Activated naive CD8-positive, alpha-beta T cell treated with anti-CD3 and anti-CD28 coated beads, Interleukin-2, amount 10 ng/mL, durations not matched to agents 7 days and 5 days (primary cell): Measurements from ENCODE around the gene C5orf52. TPM values are rescaled to one million over a fixed set of nuclear protein-coding genes. Genes with fewer than 3 reads are reported as not detected.
"Not testable (repeated sequence)": the region's sequence is repeated elsewhere in the genome, so short reads cannot be mapped to it uniquely, and the experiment has no call there.

Experiments used
- ATAC-seq: fragments of 150-1000 bp; cut with Tn5 transposase; one replicate; pipeline ENCODE4 v1.10.0; 2021; ENCODE audit warnings: low read depth, moderate library complexity
- POLR2A ChIA-PET: fragments of 350-600 bp; sonication (Branson Sonifier 250); formaldehyde crosslinking; loops from one replicate; lab custom pipeline; 2021; ENCODE audit warnings: antibody characterized with exemption; lab: Charles Lee
- DNase-seq: peaks from one replicate; pipeline ENCODE4 v3.0.0; 2021
- H3K27ac Mint-ChIP-seq: one replicate; pipeline ENCODE4 v1.8.0; 2022; ENCODE audit warnings: mild to moderate bottlenecking, mixed read lengths
- H3K27me3 Mint-ChIP-seq: one replicate; pipeline ENCODE4 v1.8.0; 2022; ENCODE audit warnings: mild to moderate bottlenecking, moderate library complexity, mixed read lengths
- H3K36me3 Mint-ChIP-seq: one replicate; pipeline ENCODE4 v1.8.0; 2021; ENCODE audit warnings: mild to moderate bottlenecking, mixed read lengths
- H3K4me1 Mint-ChIP-seq: one replicate; pipeline ENCODE4 v1.8.0; 2021; ENCODE audit warnings: mixed read lengths
- H3K4me3 Mint-ChIP-seq: one replicate; pipeline ENCODE4 v1.8.0; 2022; ENCODE audit warnings: mild to moderate bottlenecking, moderate library complexity, mixed read lengths
- H3K9me3 Mint-ChIP-seq: one replicate; pipeline ENCODE4 v1.8.0; 2021; ENCODE audit warnings: mixed read lengths
- total RNA-seq, 2 experiments: library from RNA; stranded (reverse); gene quantifications; one replicate each; pipeline ENCODE4 v1.2.3, GENCODE V29; 2021

Gene C5orf52
- total RNA-seq, 2 experiments from 2014 or later, result not detected

DNA sequence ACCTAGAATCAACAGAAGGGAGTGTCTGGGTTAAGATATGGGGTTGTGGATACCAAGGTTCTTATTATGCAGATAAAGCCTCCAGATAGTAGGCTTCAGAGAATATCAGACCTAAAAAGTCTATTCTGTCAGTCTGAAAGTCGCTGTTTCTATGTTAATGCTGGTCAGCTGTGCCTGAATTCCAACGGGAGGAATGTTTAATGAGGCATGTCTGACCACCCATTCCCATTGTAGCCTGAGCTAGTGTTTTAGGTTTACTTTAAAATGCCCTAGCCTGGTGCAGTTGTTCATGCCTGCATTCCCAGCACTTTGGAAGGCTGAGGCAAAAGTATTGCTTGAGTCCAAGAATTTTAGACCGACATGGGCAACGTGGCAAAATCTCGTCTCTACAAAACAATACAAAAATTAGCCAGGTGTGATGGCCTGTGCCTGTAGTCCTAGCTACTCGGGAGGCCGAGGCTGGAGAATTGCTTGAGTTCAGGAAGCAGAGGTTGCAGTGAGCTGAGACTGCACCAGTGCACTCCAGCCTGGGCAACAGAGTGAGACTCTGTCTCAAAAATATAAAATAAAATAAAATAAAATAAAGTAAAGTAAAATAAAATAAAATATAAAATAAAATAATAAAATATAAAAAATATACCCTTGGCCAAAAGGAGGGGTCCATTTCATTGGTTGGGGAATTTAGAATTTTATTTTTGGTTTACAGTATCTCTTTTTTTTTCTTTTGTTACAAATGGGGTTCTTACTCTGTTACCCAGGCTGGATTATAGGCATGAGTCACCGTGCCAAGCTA lies 11.3 kb upstream of the C5orf52 start:
- H3K4me3 Mint-ChIP-seq, result no peak overlapping the region
- H3K9me3 Mint-ChIP-seq, result peaks cover 27% of the 10 kb centered on the region
- no peak overlapping the region for H3K27ac Mint-ChIP-seq
- ATAC-seq (no peak), DNase-seq (no peak)
- peaks cover 9% of the 10 kb centered on the region for H3K36me3 Mint-ChIP-seq
- no peaks in the 10 kb centered on the region for H3K4me1 Mint-ChIP-seq
- H3K27me3 Mint-ChIP-seq, result peaks cover 6% of the 10 kb centered on the region
- POLR2A ChIA-PET, result no interaction called here

DNA sequence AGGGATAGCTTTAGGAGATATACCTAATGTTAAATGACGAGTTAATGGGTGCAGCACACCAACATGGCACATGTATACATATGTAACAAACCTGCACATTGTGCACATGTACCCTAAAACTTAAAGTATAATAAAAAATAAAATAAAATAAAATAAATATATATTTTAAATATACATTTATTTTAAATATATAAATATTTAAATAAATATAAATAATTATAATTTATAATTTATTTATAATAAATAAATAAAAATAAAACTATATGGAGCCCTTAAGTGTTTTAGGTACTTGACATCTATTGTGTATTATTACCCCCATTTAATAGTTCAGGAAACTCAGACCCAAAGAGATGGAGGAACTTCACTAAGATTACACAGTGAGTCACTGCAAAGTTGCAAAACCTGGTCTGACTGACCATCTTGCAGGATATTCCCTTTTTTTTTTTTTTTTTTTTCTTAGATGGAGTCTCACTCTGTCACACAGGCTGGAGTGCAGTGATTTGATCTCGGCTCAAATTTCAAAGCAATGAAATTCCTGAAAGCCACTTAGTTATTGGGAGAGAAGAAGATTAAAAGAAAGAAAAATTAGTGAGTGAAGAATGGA lies 5.8 kb upstream of the C5orf52 start:
- H3K27ac Mint-ChIP-seq, result no peak overlapping the region
- no peak overlapping the region for H3K4me3 Mint-ChIP-seq
- peaks cover 13% of the 10 kb centered on the region for H3K9me3 Mint-ChIP-seq
- peaks cover 32% of the 10 kb centered on the region for H3K27me3 Mint-ChIP-seq
- H3K4me1 Mint-ChIP-seq, result peaks cover 10% of the 10 kb centered on the region
- no peak for DNase-seq
- ATAC-seq, result no peak
- H3K36me3 Mint-ChIP-seq, result no peaks in the 10 kb centered on the region
- POLR2A ChIA-PET, result no interaction called here

DNA sequence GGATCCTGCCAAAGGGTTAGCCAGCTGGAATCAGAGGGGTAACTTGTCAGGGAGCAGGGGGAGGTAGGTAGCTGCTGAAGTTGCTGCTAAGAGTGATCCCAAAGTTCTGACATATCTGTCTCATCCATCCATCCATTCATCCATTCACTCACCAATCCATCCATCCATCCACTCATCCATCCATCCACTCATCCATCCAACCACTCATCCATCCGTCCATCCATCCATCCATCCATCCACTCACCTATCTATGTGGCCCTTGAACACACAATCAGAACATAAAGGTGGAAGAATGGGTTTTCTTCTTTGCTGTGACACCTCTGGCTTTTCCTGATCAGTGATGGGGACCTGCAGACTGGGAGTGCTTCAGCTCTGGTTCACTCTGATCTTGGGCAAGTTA lies 3.0 kb upstream of the C5orf52 start:
- Mint-ChIP-seq H3K27ac (no peak overlapping the region), H3K4me3 (no peak overlapping the region), H3K36me3 (peaks cover 4% of the 10 kb centered on the region), H3K4me1 (peaks cover 21% of the 10 kb centered on the region), H3K27me3 (peaks cover 56% of the 10 kb centered on the region), H3K9me3 (peaks cover 9% of the 10 kb centered on the region)
- ATAC-seq, result no peak
- no peak for DNase-seq
- POLR2A ChIA-PET, result interaction anchor here (0.6 kb wide), 1 partner anchor 282 kb away, joined by 3 read pairs; no protein-coding TSS in a partner anchor

DNA sequence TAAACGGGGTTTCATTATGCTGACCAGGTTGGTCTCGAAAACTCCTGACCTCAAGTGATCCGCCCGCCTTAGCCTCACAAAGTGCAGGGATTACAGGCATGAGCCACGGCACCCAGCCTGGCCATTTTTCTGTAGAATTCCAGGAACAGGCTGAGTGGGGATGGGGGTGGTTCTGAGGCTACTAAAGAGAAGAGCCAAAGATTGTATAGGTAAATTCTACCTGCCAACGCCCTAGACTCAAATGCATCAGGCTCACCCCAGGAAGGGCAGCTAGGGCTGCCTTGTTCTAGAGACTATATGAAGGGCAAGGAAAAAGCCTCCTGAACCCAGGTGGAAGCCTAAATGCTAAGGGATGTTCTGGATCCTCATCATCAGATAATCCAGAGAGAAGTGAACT lies 1.6 kb upstream of the C5orf52 start:
- DNase-seq, result no peak
- Mint-ChIP-seq H3K9me3 (peaks cover 3% of the 10 kb centered on the region), H3K4me1 (peaks cover 21% of the 10 kb centered on the region), H3K27ac (no peak overlapping the region), H3K36me3 (peaks cover 4% of the 10 kb centered on the region), H3K27me3 (peaks cover 63% of the 10 kb centered on the region), H3K4me3 (peak overlapping the region; percentile 87)
- no peak for ATAC-seq
- POLR2A ChIA-PET, result no interaction called here

DNA sequence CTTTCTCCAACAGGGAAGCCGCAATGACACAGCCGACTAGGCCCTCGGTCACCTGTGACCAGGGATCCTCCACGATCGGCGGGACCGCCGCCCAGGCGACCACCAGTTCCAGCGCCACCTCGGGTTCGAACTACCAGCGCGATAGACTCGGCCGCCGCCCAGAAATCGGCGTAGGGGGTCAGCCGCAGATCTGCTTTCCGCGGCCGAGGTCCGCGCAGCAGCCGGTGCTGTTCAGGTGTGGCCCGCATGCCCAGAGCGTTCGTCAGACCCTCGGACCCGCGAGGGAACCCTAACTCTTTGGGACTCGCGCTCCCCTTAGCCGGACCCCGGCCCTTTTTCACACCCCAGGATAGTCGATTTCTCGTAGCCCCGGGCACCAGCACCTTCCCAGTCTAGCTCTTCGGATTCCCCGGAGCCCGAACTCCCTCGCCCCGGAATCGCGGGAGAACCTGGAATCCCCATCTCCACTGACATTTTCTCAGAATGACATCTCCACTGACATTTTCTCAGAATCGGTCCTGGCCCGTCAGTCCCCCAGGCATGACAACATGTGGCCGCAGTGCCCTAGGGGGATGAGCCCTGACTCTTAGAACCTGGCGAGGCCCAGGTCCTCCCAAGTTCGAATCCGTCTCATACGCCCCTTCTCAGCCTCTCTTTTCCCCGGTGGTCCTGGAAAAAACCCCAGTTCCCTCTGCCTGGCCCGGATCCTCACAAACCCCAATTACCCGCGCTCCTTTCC lies 428 bp downstream of the C5orf52 start:
- ATAC-seq (no peak), DNase-seq (no peak)
- Mint-ChIP-seq H3K27ac (no peak overlapping the region), H3K27me3 (peaks cover 55% of the 10 kb centered on the region), H3K36me3 (peaks cover 4% of the 10 kb centered on the region), H3K9me3 (no peaks in the 10 kb centered on the region), H3K4me3 (peak overlapping the region; percentile 87), H3K4me1 (peaks cover 21% of the 10 kb centered on the region)
- POLR2A ChIA-PET, result no interaction called here

GRCh38 chr5:157672976-157673375 lies 1.6 kb downstream of the C5orf52 start:
- POLR2A ChIA-PET, result no interaction called here
- H3K27ac Mint-ChIP-seq, result no peak overlapping the region
- H3K4me3 Mint-ChIP-seq, result no peak overlapping the region
- DNase-seq, result no peak
- H3K4me1 Mint-ChIP-seq, result peaks cover 21% of the 10 kb centered on the region
- ATAC-seq, result no peak
- peaks cover 4% of the 10 kb centered on the region for H3K36me3 Mint-ChIP-seq
- H3K27me3 Mint-ChIP-seq, result peaks cover 52% of the 10 kb centered on the region
- H3K9me3 Mint-ChIP-seq, result no peaks in the 10 kb centered on the region

GRCh38 chr5:157674351-157674750 lies 3.0 kb downstream of the C5orf52 start:
- H3K36me3 Mint-ChIP-seq, H3K4me3 Mint-ChIP-seq, POLR2A ChIA-PET, H3K9me3 Mint-ChIP-seq, DNase-seq, ATAC-seq, H3K27ac Mint-ChIP-seq: not testable (repeated sequence)
- peaks cover 19% of the 10 kb centered on the region for H3K4me1 Mint-ChIP-seq
- peaks cover 46% of the 10 kb centered on the region for H3K27me3 Mint-ChIP-seq

- no peaks in the 10 kb centered on the region for H3K4me1 Mint-ChIP-seq
- no peak for DNase-seq
These were observed 6.6 kb downstream of the C5orf52 start for GRCh38 chr5:157677931-157678330.

GRCh38 chr5:157679801-157680200 lies 8.5 kb downstream of the C5orf52 start:
- no peak for ATAC-seq
- POLR2A ChIA-PET, result no interaction called here
- H3K4me1 Mint-ChIP-seq, result no peaks in the 10 kb centered on the region
- no peaks in the 10 kb centered on the region for H3K36me3 Mint-ChIP-seq
- DNase-seq, result no peak
- H3K27me3 Mint-ChIP-seq, result no peaks in the 10 kb centered on the region
- no peaks in the 10 kb centered on the region for H3K9me3 Mint-ChIP-seq
- no peak overlapping the region for H3K4me3 Mint-ChIP-seq
- no peak overlapping the region for H3K27ac Mint-ChIP-seq

More at GRCh38 chr5:157677931-157678330, 6.6 kb downstream of the C5orf52 start:
- Mint-ChIP-seq H3K27me3 (peaks cover 12% of the 10 kb centered on the region), H3K9me3 (no peaks in the 10 kb centered on the region), H3K4me3 (no peak overlapping the region), H3K27ac (no peak overlapping the region), H3K36me3 (no peaks in the 10 kb centered on the region)
- ATAC-seq, result no peak
- POLR2A ChIA-PET, result no interaction called here

DNA sequence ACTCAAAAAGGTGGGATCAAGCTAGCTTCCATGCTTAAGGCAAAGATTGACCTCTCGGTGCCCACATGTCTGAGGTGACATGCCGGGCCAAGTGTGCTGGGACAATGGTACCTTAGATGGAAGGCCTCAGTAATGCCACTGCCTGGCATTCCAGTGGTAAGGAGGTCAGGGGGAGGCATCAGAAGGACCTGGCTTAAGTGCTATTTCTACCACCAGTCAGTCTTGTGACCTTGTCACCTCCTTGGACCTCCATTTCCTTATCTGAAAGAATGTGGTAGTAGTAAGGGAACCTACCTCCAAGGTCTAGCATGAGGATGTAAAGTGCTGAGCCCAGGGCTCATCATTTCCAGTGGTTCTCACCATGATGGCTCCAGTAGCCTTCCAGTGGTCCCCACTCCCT lies 8.9 kb downstream of the C5orf52 start:
- DNase-seq, result no peak
- Mint-ChIP-seq H3K27ac (no peak overlapping the region), H3K9me3 (no peaks in the 10 kb centered on the region), H3K4me1 (no peaks in the 10 kb centered on the region), H3K36me3 (no peaks in the 10 kb centered on the region), H3K4me3 (no peak overlapping the region), H3K27me3 (no peaks in the 10 kb centered on the region)
- ATAC-seq, result no peak
- POLR2A ChIA-PET, result no interaction called here

- H3K9me3 Mint-ChIP-seq, result no peaks in the 10 kb centered on the region
- POLR2A ChIA-PET, result no interaction called here
- H3K27me3 Mint-ChIP-seq, result no peaks in the 10 kb centered on the region
- H3K4me3 Mint-ChIP-seq, result no peak overlapping the region
- DNase-seq, result no peak
- no peaks in the 10 kb centered on the region for H3K4me1 Mint-ChIP-seq
- H3K27ac Mint-ChIP-seq, result no peak overlapping the region
- no peak for ATAC-seq
- H3K36me3 Mint-ChIP-seq, result no peaks in the 10 kb centered on the region
These were observed 9.7 kb downstream of the C5orf52 start for GRCh38 chr5:157681048-157681447.

DNA sequence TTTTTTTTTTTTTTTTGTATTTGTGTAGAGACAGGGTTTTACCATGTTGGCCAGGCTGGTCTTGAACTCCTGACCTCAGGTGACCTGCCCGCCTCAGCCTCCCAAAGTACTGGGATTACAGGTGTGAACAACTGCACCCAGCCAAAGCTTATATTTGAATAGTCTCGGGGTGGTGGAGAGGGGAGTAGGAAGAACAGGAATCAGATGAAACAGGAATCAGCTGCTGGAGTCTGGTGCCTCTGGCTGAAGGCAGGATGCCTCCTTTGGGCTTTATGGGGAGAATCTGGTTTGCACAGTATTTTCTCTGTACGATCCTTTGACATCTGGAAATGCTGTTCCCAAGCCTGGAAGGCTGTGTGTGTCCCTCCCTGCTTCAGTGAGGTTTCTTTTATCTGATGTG lies 10.9 kb downstream of the C5orf52 start:
- no peaks in the 10 kb centered on the region for H3K27me3 Mint-ChIP-seq
- DNase-seq (no peak), ATAC-seq (no peak)
- POLR2A ChIA-PET, result no interaction called here
- no peaks in the 10 kb centered on the region for H3K36me3 Mint-ChIP-seq
- no peak overlapping the region for H3K27ac Mint-ChIP-seq
- H3K4me3 Mint-ChIP-seq, result no peak overlapping the region
- no peaks in the 10 kb centered on the region for H3K4me1 Mint-ChIP-seq
- no peaks in the 10 kb centered on the region for H3K9me3 Mint-ChIP-seq

- H3K27me3 Mint-ChIP-seq, ATAC-seq, H3K27ac Mint-ChIP-seq, H3K4me1 Mint-ChIP-seq, DNase-seq, H3K36me3 Mint-ChIP-seq, H3K4me3 Mint-ChIP-seq, H3K9me3 Mint-ChIP-seq, POLR2A ChIA-PET: not testable (repeated sequence)
These were observed 15.2 kb downstream of the C5orf52 start for GRCh38 chr5:157686276-157687197.
